CD4-positive, alpha-beta T cell treated with Interleukin-4 for 1 hour (primary cell): ENCODE data around the gene SLC38A11.

Experiments
- DNase-seq, 2 donors: peaks; one replicate each; pipeline ENCODE4 v3.0.0-alpha.2; 2020 to 2022

Gene SLC38A11

GRCh38 chr2:164969909-164970690, 14.8 kb upstream of the SLC38A11 start:
- DNase-seq = no peak

GRCh38 chr2:164967781-164968228, 12.5 kb upstream of the SLC38A11 start:
- no peak for DNase-seq

GRCh38 chr2:164967361-164967760, 12.0 kb upstream of the SLC38A11 start:
- no peak for DNase-seq

GRCh38 chr2:164964700-164965099, 9.4 kb upstream of the SLC38A11 start:
- no peak for DNase-seq

- DNase-seq = no peak
Observed at GRCh38 chr2:164960159-164960558, 4.8 kb upstream of the SLC38A11 start.

- DNase-seq = no peak
Observed at GRCh38 chr2:164954186-164954585, 1.1 kb downstream of the SLC38A11 start.

GRCh38 chr2:164953279-164953678, 2.0 kb downstream of the SLC38A11 start:
- DNase-seq = no peak

GRCh38 chr2:164952057-164952702, 3.1 kb downstream of the SLC38A11 start:
- DNase-seq = no peak

- no peak for DNase-seq
Observed at GRCh38 chr2:164948540-164948939, 6.8 kb downstream of the SLC38A11 start.

GRCh38 chr2:164947281-164947680, 8.0 kb downstream of the SLC38A11 start:
- DNase-seq = no peak

- DNase-seq = no peak
Observed at GRCh38 chr2:164943289-164943688, 12.0 kb downstream of the SLC38A11 start.

- DNase-seq = no peak
Observed at GRCh38 chr2:164937864-164938401, 17.4 kb downstream of the SLC38A11 start.

- no peak for DNase-seq
Observed at GRCh38 chr2:164935118-164936101, 19.9 kb downstream of the SLC38A11 start.

- no peak for DNase-seq
Observed at GRCh38 chr2:164934401-164935117, 20.8 kb downstream of the SLC38A11 start.

GRCh38 chr2:164933671-164934189, 21.6 kb downstream of the SLC38A11 start:
- DNase-seq = no peak

GRCh38 chr2:164932377-164932776, 22.9 kb downstream of the SLC38A11 start:
- DNase-seq = no peak

GRCh38 chr2:164928101-164928673, 27.1 kb downstream of the SLC38A11 start:
- no peak for DNase-seq

- no peak for DNase-seq
Observed at GRCh38 chr2:164922134-164922533, 33.2 kb downstream of the SLC38A11 start.

- no peak for DNase-seq
Observed at GRCh38 chr2:164920430-164920829, 34.9 kb downstream of the SLC38A11 start.

- no peak for DNase-seq
Observed at GRCh38 chr2:164917296-164917903, 37.9 kb downstream of the SLC38A11 start.

- no peak for DNase-seq
Observed at GRCh38 chr2:164915566-164915965, 39.8 kb downstream of the SLC38A11 start.
